Tibial artery (tissue), 4 donors: ENCODE results near the gene SPP1.

Source experiments
- DNase-seq, 2 donors: peaks; one replicate each; pipeline ENCODE4 v3.0.0-alpha.2; 2019
- H3K27ac ChIP-seq, 2 donors: fragments of 200-600 bp; sonication (generic) in 1 of 2; 1 replicate in 1 of 2; 2 replicates in 1 of 2; pipeline ENCODE4 v1.5.1; 2018 to 2019; ENCODE audit warnings: mild to moderate bottlenecking in 1 of 2
- H3K27me3 ChIP-seq, 2 donors: fragments of 200-600 bp; sonication (generic) in 1 of 2; one replicate each; pipeline versions ENCODE4 v1.5.1 to v1.6.0; 2016 to 2019
- H3K36me3 ChIP-seq, 3 donors: fragments of 200-600 bp; sonication (generic) in 2 of 3; one replicate each; pipeline ENCODE4 v1.5.1; 2016 to 2019; ENCODE audit warnings: mild to moderate bottlenecking in 2 of 3
- H3K4me1 ChIP-seq, 4 donors: fragments of 200-600 bp; sonication (generic) in 2 of 4; 1 replicate in 3 of 4; 2 replicates in 1 of 4; pipeline ENCODE4 v1.5.1; 2016 to 2019
- H3K4me3 ChIP-seq, 2 donors: fragments of 200-600 bp; sonication (generic) in 1 of 2; 1 replicate in 1 of 2; 2 replicates in 1 of 2; pipeline ENCODE4 v1.5.1; 2018 to 2019; ENCODE audit warnings: mild to moderate bottlenecking in 2 of 2
- H3K9me3 ChIP-seq, 3 donors: fragments of 200-600 bp; sonication (generic) in 1 of 3; one replicate each; pipeline ENCODE4 v1.5.1; 2016 to 2019
- CTCF ChIP-seq, 2 experiments: fragments of 200-600 bp in 1 of 2; fragments of 450-650 bp in 1 of 2; IDR thresholded peaks; one replicate each; pipeline ENCODE4 v1.5.1; 2017 to 2019; ENCODE audit warnings: antibody characterized with exemption in 2 of 2, mild to moderate bottlenecking in 1 of 2, moderate library complexity in 1 of 2
- intact Hi-C: fragments of 100-400 bp; cut with DNase I; formaldehyde crosslinking; loops from one replicate; pipeline ENCODE4 v1.15.0; 2023; ENCODE audit warnings: low total_unique reads

Gene SPP1

GRCh38 chr4:88029556-88029955 is 54.0 kb downstream of the SPP1 start:
- intact Hi-C loops = no loop called here
- Histone ChIP-seq H3K27me3 (no peaks in the 10 kb centered on the region), H3K27ac (peak overlapping the region in 1 of 2 donors; percentile 9), H3K9me3 (no peaks in the 10 kb centered on the region), H3K4me3 (no peak overlapping the region), H3K4me1 (peaks cover 0 to 26% (median 6%) of the 10 kb centered on the region in 4 donors), H3K36me3 (peaks cover 17 to 53% (median 33%) of the 10 kb centered on the region in 3 donors)
- no peak for TF ChIP-seq CTCF (IDR thresholded peaks at IDR 0.05)
- DNase-seq = no peak

GRCh38 chr4:88030565-88031310 is 55.2 kb downstream of the SPP1 start:
- Histone ChIP-seq H3K4me1 (peaks cover 0 to 19% (median 6%) of the 10 kb centered on the region in 4 donors), H3K36me3 (peaks cover 14 to 61% (median 39%) of the 10 kb centered on the region in 3 donors), H3K27ac (no peak overlapping the region), H3K4me3 (no peak overlapping the region), H3K27me3 (no peaks in the 10 kb centered on the region), H3K9me3 (no peaks in the 10 kb centered on the region)
- no peak for TF ChIP-seq CTCF (IDR thresholded peaks at IDR 0.05)
- intact Hi-C loops = loop anchor here (5.0 kb wide), 1 partner anchor 187 kb away; no protein-coding TSS in a partner anchor
- no peak for DNase-seq
